ENCODE measurements around the gene MARCHF10.

GRCh38 chr17:62852195-62852594 lies 44.1 kb upstream of the MARCHF10 start:
- no peak for TF ChIP-seq CTCF (CRISPR knock-in tag; IDR thresholded peaks at IDR 0.05)
- no peak for TF ChIP-seq ZZZ3 (CRISPR knock-in tag; IDR thresholded peaks at IDR 0.05; ENCODE audit: borderline replicate concordance)
- TF ChIP-seq POLR2AphosphoS5 (IDR thresholded peaks at IDR 0.05; ENCODE audit: low read depth, low read length): no peak
- TF ChIP-seq EP300 (IDR thresholded peaks at IDR 0.05; ENCODE audit: low read depth in 2 of 2, low read length in 2 of 2): no peak
- no peak for TF ChIP-seq EP300 (CRISPR knock-in tag; IDR thresholded peaks at IDR 0.05; ENCODE audit: borderline replicate concordance)
- TF ChIP-seq RARG (CRISPR knock-in tag; IDR thresholded peaks at IDR 0.05; ENCODE audit: low read depth): no peak
- TF ChIP-seq ARID2 (CRISPR knock-in tag; IDR thresholded peaks at IDR 0.05; ENCODE audit: borderline replicate concordance): no peak
- TF ChIP-seq ZFP36 (IDR thresholded peaks at IDR 0.05; ENCODE audit: borderline replicate concordance, low read depth, low read length, partially characterized antibody): no peak
- TF ChIP-seq TAF1 (CRISPR knock-in tag; IDR thresholded peaks at IDR 0.05): no peak
- no peak for TF ChIP-seq HDAC1 (CRISPR knock-in tag; IDR thresholded peaks at IDR 0.05)
- TF ChIP-seq FOXM1 (CRISPR knock-in tag; IDR thresholded peaks at IDR 0.05): no peak
- TF ChIP-seq HOXA7 (CRISPR knock-in tag; IDR thresholded peaks at IDR 0.05): no peak
